Forelimb muscle (tissue), 1 donor: ENCODE data around the gene VENTX. TPM values are rescaled to one million over a fixed set of nuclear protein-coding genes. Genes with fewer than 3 reads are reported as not detected.

Experiments
- DNase-seq: peaks from one replicate; pipeline ENCODE4 v3.0.0-alpha.2; 2013; ENCODE audit warnings: low read depth
- polyA plus RNA-seq: library from polyadenylated mRNA; unstranded; fragments of 120-200 nt; gene quantifications from one replicate; pipeline ENCODE4 v1.2.1, GENCODE V29; 2013; ENCODE audit not compliant: insufficient read length

Gene VENTX, protein sequence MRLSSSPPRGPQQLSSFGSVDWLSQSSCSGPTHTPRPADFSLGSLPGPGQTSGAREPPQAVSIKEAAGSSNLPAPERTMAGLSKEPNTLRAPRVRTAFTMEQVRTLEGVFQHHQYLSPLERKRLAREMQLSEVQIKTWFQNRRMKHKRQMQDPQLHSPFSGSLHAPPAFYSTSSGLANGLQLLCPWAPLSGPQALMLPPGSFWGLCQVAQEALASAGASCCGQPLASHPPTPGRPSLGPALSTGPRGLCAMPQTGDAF
- 0.29 TPM for polyA plus RNA-seq

DNA sequence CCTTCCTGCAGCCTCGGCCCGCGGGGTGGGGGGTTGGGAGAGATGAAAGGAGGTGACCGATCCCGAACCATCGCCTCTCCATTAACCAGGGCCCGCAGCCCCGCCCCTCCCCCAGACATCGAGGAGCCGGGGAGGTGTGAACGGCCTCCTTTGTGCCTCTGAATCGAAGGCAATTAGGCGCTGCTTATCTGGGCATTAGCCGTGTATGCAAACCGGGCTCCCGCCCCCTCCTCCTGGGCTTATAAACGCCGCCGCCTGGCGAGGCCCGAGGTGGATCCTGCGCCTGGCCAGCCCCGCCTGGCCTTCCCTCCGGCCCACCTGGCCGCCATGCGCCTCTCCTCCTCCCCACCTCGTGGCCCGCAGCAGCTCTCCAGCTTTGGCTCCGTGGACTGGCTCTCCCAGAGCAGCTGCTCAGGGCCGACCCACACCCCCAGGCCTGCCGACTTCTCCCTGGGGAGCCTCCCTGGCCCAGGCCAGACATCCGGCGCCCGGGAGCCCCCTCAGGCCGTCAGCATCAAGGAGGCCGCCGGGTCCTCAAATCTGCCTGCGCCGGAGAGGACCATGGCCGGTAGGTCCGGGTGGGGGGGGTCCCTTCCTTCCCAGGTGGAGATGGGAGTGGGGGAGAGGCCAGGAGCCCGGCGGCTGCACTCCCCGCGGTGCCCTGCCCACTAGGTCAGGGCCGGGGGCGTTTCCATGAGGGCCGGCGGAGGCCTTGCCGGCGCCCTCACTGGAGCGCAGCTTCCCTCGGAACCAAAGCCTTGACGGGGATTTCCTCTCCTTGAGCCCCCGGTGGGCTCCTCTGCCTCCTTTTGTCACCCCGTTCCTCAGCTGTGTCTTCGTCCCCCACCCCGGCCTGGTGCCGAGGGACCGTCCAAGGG, at the start of gene VENTX:
Gene VENTX, plus strand, starts transcription at position 268 of the 878 bp plus-strand sequence. Its CDS starts 60 bp downstream, at position 328.
- DNase-seq, result no peak

DNA sequence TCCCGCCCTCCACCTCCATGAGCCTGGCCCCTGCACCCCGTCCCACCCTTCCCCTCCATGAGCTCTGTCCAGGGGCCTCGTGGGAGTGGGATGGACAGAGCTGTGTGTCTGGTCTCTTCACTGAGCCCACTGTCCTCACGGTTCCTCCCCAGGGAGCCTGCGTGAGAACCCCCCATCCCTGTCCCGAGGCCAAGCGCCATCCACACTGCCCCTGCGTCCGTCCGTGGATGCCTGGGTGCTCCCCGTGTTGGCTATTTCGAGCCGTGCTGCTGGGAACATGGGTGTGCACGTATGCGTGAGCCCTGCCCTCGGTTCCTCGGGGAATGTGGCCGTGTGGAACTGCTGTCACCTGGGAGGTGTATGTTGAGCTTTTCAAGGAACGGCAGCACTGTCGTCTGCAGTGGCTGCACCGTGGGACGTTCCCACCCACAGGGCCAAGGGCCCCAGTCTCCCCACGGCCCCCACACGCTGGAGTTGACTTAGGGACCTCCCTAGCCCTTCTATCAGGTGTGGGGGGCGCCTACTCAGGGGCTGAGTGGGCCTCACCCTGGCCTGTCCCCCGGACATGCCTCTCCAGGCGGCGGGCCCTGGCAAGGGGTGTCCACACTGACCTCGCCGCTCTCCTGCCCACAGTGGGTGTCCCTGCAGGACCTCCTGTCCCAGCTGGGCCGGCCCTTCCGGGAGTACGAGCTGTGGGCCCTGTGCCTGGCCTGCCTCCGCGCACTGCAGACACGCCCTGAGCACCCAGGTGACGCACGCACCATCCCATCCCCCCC, 49.6 kb upstream of the VENTX start:
- no peak for DNase-seq

DNA sequence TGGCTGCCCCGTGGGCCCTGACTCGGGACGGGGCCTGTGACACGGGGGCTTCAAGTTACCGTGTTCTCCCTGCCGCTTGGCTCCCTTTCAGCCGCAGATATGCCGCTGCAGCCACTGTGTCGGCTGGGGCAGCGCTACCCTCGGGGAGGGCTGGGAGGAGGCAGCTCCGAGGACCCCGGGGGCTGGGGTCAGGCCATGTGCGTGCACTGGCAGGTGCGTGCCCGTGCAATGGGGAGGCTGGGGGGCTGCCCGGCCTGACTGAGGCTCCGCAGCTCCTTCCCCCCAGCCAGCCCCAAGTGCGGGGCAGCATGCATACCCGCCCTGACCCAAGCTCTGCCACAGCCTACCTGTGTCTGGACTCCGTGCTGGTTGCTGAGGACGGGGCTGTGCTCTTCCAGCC, 48.4 kb upstream of the VENTX start:
- DNase-seq, result no peak

DNA sequence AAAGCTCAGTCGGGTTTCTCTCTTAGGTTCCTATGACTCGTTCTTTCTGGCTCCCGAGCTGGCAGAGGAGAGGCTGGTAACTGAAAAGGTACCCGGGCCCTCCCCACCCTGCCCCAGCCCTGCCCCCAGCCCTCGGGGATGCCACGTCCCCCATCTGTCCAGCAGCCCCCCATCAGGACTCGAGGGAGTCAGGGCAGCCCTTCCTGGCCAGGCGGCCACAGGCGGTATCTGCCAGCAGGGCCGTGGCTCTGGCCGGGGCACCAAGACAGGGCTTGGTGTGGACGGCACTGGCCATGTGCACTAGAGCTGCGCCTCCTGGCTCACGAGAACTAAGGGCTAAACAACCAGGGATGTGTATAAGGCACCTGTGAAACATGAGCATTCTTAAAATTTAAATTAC, 47.9 kb upstream of the VENTX start:
- no peak for DNase-seq

DNA sequence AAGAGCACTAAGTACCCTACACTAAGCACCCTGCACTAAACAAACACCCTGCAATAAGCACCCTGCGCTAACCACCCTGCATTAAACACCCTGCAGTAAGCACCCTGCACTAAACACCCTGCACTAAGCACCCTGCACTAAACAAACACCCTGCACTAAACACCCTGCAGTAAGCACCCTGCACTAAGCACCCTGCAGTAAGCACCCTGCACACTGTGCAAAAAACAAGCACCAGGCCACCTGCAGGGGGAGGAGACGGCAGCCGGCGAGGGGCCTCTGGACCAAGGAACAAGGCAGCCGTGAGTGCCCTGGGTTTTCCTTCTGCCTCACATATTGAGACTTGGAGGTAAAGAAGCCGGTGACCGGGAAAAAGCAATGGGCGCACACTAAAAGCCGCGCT, 47.4 kb upstream of the VENTX start:
- DNase-seq, result no peak

DNA sequence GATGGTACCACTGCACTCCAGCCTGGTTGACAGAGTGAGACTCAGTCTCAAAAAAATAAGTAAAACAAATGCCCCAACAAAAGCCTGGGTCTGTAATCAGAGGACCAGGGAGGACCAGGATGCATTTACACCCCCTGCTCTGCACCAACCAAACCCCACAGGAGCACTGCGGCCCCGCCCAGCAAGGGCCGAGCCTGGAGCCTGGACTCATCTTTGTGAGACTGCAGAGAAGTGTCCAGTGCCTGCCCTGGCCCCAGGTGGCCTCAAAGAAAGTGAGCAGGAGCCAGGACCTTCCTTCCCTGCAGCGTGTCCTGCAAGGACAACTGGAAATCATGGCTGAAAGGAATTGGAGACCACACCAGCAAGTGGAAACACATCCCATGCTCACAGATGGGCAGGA, 46.0 kb upstream of the VENTX start:
- no peak for DNase-seq

DNA sequence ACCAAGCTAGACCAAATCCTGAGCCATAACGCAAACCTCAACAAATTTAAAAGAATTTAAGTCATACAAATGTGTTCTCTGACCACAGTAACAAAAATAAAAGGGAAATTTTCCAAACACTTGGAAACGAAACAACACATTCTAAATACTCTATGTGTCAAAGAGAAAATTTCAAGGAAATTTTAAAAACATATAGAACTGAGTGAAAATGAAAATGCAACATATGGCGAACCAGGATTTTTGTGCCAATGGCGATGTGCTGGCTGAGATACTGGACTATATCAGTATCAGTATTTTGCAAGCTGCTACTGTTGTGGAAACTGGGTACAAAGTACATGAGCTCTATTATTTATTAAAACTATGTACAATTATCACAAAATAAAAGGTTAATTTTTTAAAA, 43.5 kb upstream of the VENTX start:
- DNase-seq, result no peak

DNA sequence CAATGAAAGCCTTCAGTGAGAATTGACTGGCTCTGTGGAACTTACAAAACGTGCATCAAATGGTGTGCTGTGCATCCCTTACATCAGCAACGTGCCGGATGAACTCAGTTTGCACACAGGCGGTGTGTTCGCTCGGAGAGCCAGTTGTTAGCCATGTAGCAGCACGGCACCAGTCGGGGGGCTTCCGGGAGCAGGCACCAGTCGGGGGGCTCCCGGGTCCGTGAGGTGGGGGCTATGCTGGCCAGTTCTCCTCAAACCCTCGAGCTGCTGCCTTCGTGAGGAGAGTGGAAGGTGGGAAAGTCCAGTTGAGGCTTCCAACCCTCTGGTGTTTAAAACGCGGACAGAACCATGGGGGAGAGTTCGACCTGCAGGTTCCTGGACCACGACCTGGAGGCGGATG, 42.6 kb upstream of the VENTX start:
- DNase-seq, result no peak

DNA sequence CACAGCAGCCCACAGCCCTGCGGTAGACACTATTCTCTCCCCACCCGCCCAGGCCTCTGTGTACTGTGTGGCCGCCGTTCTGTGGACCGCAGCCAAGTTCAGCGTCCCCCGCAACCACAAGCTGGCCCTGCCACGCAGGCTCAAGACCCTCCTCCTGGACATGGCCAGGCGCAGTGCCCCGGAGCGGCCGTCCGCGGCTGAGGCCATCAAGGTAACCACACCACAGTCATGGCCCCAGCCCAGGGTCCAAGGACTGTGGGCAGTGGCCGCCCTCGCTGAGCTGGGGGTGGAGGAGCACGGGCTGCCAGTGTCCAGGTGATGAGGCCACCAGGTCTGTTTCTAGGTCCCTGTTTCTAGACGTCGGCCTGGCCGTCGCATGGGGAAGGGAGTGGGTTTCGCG, 42.0 kb upstream of the VENTX start:
- no peak for DNase-seq

DNA sequence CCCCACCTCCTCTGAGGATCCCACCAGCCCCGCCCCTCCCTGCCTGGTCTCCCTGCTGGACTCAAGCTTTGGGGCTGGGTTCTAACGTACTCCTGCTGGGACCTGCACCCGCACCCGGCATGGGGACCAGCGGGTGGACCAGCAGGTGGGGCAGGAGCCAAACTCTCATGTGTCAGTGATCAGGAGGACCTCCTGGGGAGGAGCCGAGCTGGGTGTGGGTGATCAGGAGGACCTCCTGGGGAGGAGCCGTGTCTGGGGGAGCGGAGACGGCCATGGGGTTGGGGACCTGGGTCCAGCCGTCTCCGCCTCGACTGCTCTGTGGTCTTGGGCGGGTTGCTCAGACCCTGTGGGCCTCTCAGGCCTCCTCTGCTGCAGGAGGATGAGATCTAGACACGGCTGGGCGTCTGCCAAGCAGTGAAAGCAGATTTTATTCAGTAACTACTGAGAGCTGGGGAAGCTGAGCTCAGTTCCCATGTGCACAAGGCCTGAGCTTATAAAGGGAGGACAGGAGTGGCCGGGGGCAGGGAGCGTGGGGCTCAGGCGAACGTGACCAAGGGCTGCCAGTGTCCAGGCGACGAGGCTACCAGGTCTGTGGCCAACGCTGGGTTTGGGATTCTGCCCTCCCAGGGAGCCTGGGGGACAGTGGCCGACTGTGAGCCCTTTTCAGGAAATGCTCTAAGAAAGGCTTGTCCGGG, 41.3 kb upstream of the VENTX start:
- peak; percentile 29 for DNase-seq

DNA sequence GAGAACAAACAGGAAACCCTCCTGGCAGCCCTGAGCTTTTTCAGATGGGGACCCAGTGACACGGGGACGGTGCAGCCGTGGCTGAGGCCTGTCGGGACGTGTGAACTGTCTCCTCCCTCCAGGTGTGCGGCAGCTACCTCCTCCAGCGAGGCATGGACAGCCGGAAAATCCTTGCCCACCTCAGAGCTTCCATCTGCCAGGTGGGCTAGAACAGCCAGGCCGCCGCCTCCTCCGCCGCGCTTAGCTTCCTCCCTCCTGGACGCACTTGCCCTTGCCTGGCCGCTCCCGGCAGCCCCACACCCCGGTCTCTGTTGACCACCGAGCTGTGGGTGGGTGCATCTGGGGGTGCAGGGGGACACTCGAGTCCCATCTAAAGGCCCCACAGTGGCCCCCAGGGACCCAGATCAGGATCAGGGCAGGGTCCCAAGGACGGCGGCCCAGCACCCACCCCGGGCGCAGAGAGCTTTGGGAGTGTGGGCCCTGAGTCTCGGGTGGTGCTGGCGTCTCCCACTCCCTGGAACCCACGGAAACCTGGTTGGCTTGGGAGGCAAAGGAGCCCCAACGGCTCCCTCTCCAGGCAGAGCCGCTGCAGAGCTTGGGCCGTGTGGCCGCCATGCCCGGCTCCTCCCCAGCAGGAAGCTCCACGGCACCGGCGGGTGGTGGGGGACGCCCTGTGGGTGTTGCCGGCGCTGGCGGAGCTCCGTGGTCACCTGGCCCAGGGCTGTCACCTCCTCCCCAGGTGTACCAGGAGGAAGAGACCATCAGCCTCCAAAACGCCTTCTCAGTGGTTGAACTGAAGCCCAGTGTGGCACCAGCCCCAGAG, 40.5 kb upstream of the VENTX start:
- DNase-seq, result no peak

DNA sequence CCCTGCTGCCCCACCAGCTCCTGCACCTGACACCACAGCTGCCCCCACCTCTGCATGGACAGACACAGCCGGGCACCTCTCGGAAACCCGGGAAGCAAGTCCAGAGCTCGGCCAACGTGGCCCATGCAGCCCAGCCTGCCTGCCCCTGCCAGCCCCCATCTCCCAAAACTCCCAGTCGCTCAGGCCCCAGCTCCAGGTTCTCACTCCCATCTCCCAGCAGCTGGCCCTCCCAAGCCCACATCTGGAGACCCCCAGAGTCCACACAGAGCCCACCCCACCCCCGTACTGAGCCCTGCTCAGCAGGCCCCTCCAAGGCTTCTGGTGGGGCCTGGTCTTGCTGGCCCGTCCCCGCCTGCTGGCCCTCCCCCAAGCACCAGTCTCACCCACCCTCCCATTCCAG, 39.9 kb upstream of the VENTX start:
- no peak for DNase-seq

DNA sequence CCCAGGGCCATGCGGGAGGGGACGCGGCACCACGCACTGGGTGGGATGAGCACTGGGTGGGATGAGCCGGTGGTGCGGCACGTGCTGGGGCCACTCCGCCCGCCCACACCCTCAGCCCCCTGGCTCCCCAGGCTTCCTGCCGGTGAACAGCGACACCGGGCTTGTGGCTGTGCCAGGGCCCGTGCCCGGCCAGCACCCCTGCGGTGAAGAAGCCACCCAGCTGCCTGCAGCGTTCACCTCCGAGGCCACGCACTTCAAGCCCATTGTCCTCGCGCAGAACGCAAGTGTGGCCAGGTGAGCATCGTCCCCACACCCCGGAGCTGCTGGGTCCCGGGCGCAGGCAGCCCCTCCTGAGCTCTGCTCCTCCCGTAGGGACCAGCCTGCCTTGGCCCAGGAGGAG, 39.4 kb upstream of the VENTX start:
- no peak for DNase-seq

DNA sequence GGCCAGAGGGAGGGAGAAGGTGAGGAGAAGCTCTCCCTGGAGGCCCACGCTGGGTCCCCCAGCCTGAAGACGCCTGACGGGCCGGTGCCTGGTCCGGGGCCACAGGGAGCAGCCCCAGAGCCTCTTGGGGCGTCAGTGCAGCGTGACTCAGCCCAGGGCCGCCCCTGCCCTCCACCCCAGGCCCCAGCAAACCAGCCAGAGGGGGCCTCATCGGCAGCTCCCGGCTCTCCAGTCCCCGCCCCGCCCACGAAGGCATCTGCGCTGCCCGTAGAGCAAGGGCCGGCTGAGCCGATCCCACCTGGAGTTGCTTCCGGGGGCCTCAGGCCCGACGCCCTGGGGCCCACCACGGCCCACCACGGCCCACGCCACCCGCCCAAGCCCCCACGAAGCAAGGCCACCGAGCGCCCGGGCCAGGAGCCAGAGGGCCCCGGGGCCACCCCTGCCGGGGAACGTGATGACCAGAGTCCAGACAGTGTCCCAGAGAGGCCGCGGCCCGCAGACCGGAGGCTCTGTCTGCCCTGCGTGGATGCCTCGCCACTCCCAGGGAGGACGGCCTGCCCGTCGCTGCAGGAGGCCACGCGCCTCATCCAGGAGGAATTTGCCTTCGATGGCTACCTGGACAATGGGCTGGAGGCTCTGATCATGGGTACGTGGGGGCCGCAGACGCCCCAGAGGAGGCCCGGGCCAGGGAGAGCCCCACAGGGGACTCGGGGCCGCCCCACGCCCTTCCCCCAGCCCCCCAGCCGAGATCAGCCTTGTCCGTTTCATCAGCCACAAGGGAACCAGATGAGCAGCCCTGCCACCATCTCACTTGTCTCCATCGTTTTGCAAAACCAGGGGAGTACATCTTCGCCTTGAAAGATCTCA, 38.8 kb upstream of the VENTX start:
- DNase-seq, result no peak

DNA sequence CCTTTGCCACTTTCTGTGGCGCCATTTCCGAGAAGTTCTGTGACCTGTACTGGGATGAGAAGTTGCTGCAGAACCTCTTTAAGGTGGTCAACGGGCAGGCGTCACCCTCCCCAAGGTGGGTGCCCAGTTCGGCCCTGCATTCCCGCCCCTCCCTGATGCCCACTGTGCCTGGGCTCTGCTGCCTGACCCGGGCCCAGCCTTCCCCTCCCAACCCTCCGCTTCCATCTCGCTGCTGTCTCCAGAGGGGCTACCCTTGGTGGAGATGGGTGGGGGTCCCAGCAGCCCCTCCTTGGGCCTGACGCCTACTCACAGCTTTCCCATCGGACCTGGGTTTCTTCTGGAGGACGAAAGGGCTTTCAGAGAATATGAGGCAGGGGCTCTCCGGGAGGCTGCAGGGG, 38.2 kb upstream of the VENTX start:
- no peak for DNase-seq

DNA sequence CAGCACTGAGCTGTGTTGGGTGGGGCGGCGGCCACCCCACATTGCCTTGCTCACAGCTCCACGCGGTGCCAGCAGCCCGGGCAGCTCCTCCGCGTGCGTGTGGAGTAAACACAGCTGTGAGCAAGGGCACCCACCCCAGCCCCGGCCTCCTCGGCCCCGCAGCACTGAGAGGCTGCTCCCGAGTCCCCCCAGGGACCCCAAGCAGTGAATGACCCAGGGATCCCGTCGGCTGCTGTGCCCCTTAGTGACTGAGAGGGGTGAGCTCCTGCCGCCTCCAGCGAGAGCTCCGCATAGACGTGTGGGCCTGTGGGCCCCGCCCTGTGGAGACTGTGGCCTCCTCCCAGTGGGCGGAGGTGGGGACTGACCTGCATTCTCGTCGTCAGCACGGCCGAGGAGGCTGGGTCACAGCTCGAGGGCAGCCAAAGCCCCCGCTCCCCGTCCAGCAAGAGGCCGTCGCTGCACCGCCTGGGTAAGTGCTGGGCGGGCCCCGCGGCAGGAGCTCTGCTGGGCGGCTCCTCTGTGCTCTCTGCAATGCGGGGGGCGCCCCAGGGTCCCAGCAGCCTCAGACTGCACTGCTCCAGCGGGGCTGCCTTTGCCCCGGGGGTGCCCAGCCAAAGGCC, 37.6 kb upstream of the VENTX start:
- no peak for DNase-seq

DNA sequence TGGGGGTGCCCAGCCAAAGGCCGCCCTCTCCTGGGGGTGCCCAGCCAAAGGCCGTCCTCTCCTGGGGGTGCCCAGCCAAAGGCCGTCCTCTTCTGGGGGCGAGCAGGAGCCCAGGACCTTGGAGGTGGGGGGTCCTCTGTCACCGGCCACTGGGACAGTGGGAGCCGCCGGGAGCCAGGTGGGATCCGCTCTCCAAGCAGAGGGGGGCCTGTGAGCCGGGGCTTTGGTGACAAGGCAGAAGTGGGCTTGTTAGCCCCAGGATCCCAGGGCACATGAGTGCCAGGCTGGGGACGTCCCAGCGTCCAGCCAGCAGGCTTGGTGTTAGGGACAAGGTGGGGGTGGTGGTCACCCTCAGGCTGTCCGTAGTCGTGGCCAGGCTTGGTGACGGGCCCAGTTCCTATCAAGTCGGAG, 37.0 kb upstream of the VENTX start:
- DNase-seq, result no peak

DNA sequence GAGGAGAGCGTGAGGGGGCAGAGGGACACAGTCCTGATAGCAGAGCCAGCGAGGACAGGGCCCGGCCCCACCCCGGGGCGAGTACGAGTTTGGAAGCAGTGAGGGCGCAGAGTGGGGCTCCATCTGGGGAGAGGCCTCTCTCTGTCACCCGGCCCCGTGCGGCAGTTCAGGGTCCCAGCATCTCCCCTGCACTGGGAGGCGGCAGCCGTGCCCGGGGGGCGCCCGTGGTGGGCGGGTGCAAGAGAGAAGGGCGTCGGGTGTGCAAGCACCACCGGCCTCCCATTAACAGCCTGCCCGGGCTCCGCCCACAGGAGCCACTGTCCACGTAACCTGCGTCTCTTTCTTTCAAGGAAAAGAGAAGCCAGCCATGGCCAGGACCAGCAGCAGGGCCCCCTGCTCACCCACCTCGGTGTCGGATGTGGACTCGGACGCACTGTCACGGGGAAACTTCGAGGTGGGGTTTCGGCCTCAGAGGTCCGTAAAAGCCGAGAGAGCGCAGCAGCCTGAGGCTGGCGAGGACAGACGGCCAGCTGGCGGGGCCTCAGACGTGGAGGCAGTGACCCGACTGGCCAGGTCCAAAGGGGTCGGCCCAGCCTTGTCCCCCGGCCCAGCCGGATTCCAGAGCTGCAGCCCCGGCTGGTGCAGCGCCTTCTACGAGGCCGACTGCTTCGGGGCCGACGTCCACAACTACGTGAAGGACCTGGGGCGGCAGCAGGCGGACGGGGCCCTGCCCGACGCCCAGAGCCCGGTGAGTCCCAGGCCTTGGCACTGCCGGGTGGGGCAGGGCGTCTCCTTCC, 36.3 kb upstream of the VENTX start:
- no peak for DNase-seq
